RPMI7951 (cell line): ENCODE data around the gene RBM48. TPM values are rescaled to one million over a fixed set of nuclear protein-coding genes. Genes with fewer than 3 reads are reported as not detected.
A peak's percentile ranks its signal among the peaks of the same experiment; 100 is the strongest.
"Not testable (repeated sequence)": the region's sequence is repeated elsewhere in the genome, so short reads cannot be mapped to it uniquely, and the experiment has no call there.

ENCODE experiments used
- DNase-seq: peaks from one replicate; pipeline ENCODE4 v3.0.0-alpha.2; 2012; ENCODE audit warnings: low read depth
- total RNA-seq: library from RNA; depleted of rRNA; stranded (reverse); fragments of >200 nt; shearing (Covaris generic); gene quantifications from 2 replicates; pipeline ENCODE4 v1.2.3, GENCODE V29; 2014; rRNA removed

The RBM48 gene
- total RNA-seq, 1 experiment from 2014 or later, result 9.6 TPM

- DNase-seq, result not testable (repeated sequence)
These were observed 16.5 kb downstream of the RBM48 start for GRCh38 chr7:92545116-92545515.

- no peak for DNase-seq
These were observed 18.4 kb downstream of the RBM48 start for GRCh38 chr7:92546856-92547497.

GRCh38 chr7:92547579-92547978 lies 19.0 kb downstream of the RBM48 start:
- DNase-seq, result no peak

GRCh38 chr7:92550194-92550593 lies 21.6 kb downstream of the RBM48 start:
- no peak for DNase-seq

- no peak for DNase-seq
These were observed 28.7 kb downstream of the RBM48 start for GRCh38 chr7:92557249-92557648.

GRCh38 chr7:92557808-92558362 lies 29.3 kb downstream of the RBM48 start:
- DNase-seq, result no peak

- DNase-seq, result no peak
These were observed 32.0 kb downstream of the RBM48 start for GRCh38 chr7:92560602-92561001.

GRCh38 chr7:92563345-92563744 lies 34.8 kb downstream of the RBM48 start:
- DNase-seq, result no peak

GRCh38 chr7:92567460-92567859 lies 38.9 kb downstream of the RBM48 start:
- peak; percentile 33 for DNase-seq

- DNase-seq, result no peak
These were observed 40.5 kb downstream of the RBM48 start for GRCh38 chr7:92569137-92569536.

- DNase-seq, result no peak
These were observed 47.7 kb downstream of the RBM48 start for GRCh38 chr7:92576296-92576695.

GRCh38 chr7:92582948-92583347 lies 54.4 kb downstream of the RBM48 start:
- no peak for DNase-seq

- DNase-seq, result peak; percentile 14
These were observed 56.4 kb downstream of the RBM48 start for GRCh38 chr7:92584953-92585352.

- no peak for DNase-seq
These were observed 57.8 kb downstream of the RBM48 start for GRCh38 chr7:92586403-92586802.

GRCh38 chr7:92586841-92587240 lies 58.2 kb downstream of the RBM48 start:
- no peak for DNase-seq

Other genes starting within 250 kb of the RBM48 start
- 14.1 and 15.9 TPM in 2 replicates for gene GATAD1, start 81.3 kb upstream of the RBM48 start, total RNA-seq
- gene ERVW-1, start 50.8 kb upstream of the RBM48 start, total RNA-seq, result not detected in 2 replicates
- 11.6 and 13.2 TPM in 2 replicates for gene PEX1, start 275 bp upstream of the RBM48 start, total RNA-seq
- 13.4 and 13.5 TPM in 2 replicates for gene FAM133B, start 61.6 kb downstream of the RBM48 start, total RNA-seq